Left ventricle myocardium inferior (tissue), 1 donor: ENCODE data around the gene BMP7. TPM values are rescaled to one million over a fixed set of nuclear protein-coding genes. Genes with fewer than 3 reads are reported as not detected.

Experiments used
- DNase-seq: peaks from one replicate; pipeline ENCODE4 v3.0.0-alpha.2; 2020
- H3K27ac ChIP-seq: fragments of 200-600 bp; replicated peaks from 2 replicates; pipeline ENCODE4 v1.8.0; 2021
- H3K27me3 ChIP-seq: fragments of 200-600 bp; 2 replicates; pipeline ENCODE4 v1.8.0; 2021; ENCODE audit warnings: low read depth
- H3K36me3 ChIP-seq: fragments of 200-600 bp; 2 replicates; pipeline ENCODE4 v1.8.0; 2021
- H3K4me1 ChIP-seq: fragments of 200-600 bp; 2 replicates; pipeline ENCODE4 v1.8.0; 2021
- H3K4me3 ChIP-seq: fragments of 200-600 bp; 2 replicates; pipeline ENCODE4 v1.8.0; 2021; ENCODE audit warnings: mild to moderate bottlenecking, moderate library complexity
- H3K9me3 ChIP-seq: fragments of 200-600 bp; replicated peaks from 2 replicates; pipeline ENCODE4 v1.8.0; 2021
- CTCF ChIP-seq: fragments of 200-600 bp; IDR thresholded peaks from 2 replicates; pipeline ENCODE4 v1.8.0; 2021; ENCODE audit warnings: antibody characterized with exemption, mild to moderate bottlenecking, borderline replicate concordance
- intact Hi-C: fragments of 100-400 bp; cut with micrococcal nuclease; formaldehyde crosslinking; loops from one replicate; pipeline ENCODE4 v1.11.0; 2022
- total RNA-seq: library from RNA; stranded (reverse); fragmentation: NEBNext Ultra II Directional; extraction: Animal tissue kit (Norgen Biotek cat#: 25700); gene quantifications from one replicate; pipeline ENCODE4 v1.2.1, GENCODE V29; 2021
- donor health status: DM: no; HTN: yes; CAD: no; lungs with severe emphysema.

BMP7 gene
- total RNA-seq, 1 donor from 2014 or later: 19.9 TPM

- no peaks in the 10 kb centered on the region for H3K36me3 ChIP-seq
- no peaks in the 10 kb centered on the region for H3K9me3 ChIP-seq
- peaks cover 7% of the 10 kb centered on the region for H3K27me3 ChIP-seq
- no peak overlapping the region for H3K4me3 ChIP-seq
- no peaks in the 10 kb centered on the region for H3K4me1 ChIP-seq
- DNase-seq: no peak
- H3K27ac ChIP-seq: no peak overlapping the region
- intact Hi-C loops: no loop called here
- no peak for TF ChIP-seq CTCF
Observed at GRCh38 chr20:57188576-57189079, 77.8 kb downstream of the BMP7 start.

- Histone ChIP-seq H3K4me1 (no peaks in the 10 kb centered on the region), H3K27me3 (peaks cover 7% of the 10 kb centered on the region), H3K9me3 (no peaks in the 10 kb centered on the region), H3K27ac (no peak overlapping the region), H3K4me3 (no peak overlapping the region), H3K36me3 (no peaks in the 10 kb centered on the region)
- no peak for TF ChIP-seq CTCF
- DNase-seq: no peak
- intact Hi-C loops: no loop called here
Observed at GRCh38 chr20:57188056-57188455, 78.4 kb downstream of the BMP7 start.

GRCh38 chr20:57187068-57187634, 79.3 kb downstream of the BMP7 start:
- intact Hi-C loops: no loop called here
- no peaks in the 10 kb centered on the region for H3K4me1 ChIP-seq
- DNase-seq: no peak
- no peaks in the 10 kb centered on the region for H3K36me3 ChIP-seq
- no peak overlapping the region for H3K27ac ChIP-seq
- TF ChIP-seq CTCF: no peak
- H3K4me3 ChIP-seq: no peak overlapping the region
- H3K9me3 ChIP-seq: no peaks in the 10 kb centered on the region
- peaks cover 11% of the 10 kb centered on the region for H3K27me3 ChIP-seq

- H3K9me3 ChIP-seq: no peaks in the 10 kb centered on the region
- H3K27me3 ChIP-seq: peaks cover 17% of the 10 kb centered on the region
- H3K4me1 ChIP-seq: no peaks in the 10 kb centered on the region
- H3K27ac ChIP-seq: no peak overlapping the region
- intact Hi-C loops: no loop called here
- H3K36me3 ChIP-seq: no peaks in the 10 kb centered on the region
- TF ChIP-seq CTCF: no peak
- H3K4me3 ChIP-seq: no peak overlapping the region
- no peak for DNase-seq
Observed at GRCh38 chr20:57186192-57186591, 80.2 kb downstream of the BMP7 start.

- intact Hi-C loops: no loop called here
- no peak for TF ChIP-seq CTCF
- no peak overlapping the region for H3K4me3 ChIP-seq
- no peaks in the 10 kb centered on the region for H3K36me3 ChIP-seq
- H3K27ac ChIP-seq: no peak overlapping the region
- no peaks in the 10 kb centered on the region for H3K4me1 ChIP-seq
- DNase-seq: no peak
- H3K9me3 ChIP-seq: no peaks in the 10 kb centered on the region
- H3K27me3 ChIP-seq: peaks cover 17% of the 10 kb centered on the region
Observed at GRCh38 chr20:57185188-57185743, 81.2 kb downstream of the BMP7 start.
